HepG2 (cell line): ENCODE measurements around the gene WSCD2. TPM values are rescaled to one million over a fixed set of nuclear protein-coding genes. Genes with fewer than 3 reads are reported as not detected.

ENCODE experiments used
- ATAC-seq: fragments of 200-7000 bp; cut with Tn5 transposase; 3 replicates; pipeline ENCODE4 v1.9.1; 2020; ENCODE audit warnings: mild to moderate bottlenecking, moderate library complexity
- BruUV-seq: library from RNA; stranded (reverse); fragments of 400-500 nt; replicated peaks from 2 replicates; lab custom pipeline; 2021; lab: Mats Ljungman, UMichigan
- CTCF ChIA-PET: fragments of 300-600 bp; formaldehyde crosslinking; extraction: SDS; loops from one replicate; lab custom pipeline; 2021; ENCODE audit warnings: low total read pairs, inconsistent platforms, low intra/inter-chr PET ratio; lab: Yijun Ruan, JAX
- POLR2A ChIA-PET: fragments of 350-600 bp; sonication (Branson Sonifier 250); formaldehyde crosslinking; loops from one replicate; lab custom pipeline; 2020; ENCODE audit warnings: antibody characterized with exemption, inconsistent platforms; lab: Yijun Ruan, JAX
- DNase-seq: peaks from one replicate; pipeline ENCODE4 v3.0.0-alpha.2; 2015; ENCODE audit warnings: low spot score
- FAIRE-seq: peaks from 3 replicates; lab custom pipeline; 2011; peaks lifted over from hg19 to GRCh38; lab: Jason Lieb, UNC
- H2AFZ ChIP-seq: one replicate; pipeline ENCODE4 v1.6.1; 2011; ENCODE audit warnings: low read length, inconsistent platforms
- H3K27ac ChIP-seq: fragments of 300-600 bp; 3 replicates; pipeline ENCODE4 v1.8.0; 2011; ENCODE audit warnings: mixed run types, mild to moderate bottlenecking, mixed read lengths, low read length, inconsistent platforms; ENCODE audit not compliant: insufficient read depth; ENCODE audit errors: extremely low read length
- H3K27me3 ChIP-seq, 2 experiments: fragments of 200-600 bp in 1 of 2; 2 replicates in 1 of 2; 3 replicates in 1 of 2; pipeline versions ENCODE4 v1.6.0 to v1.8.0; 2011; ENCODE audit warnings: low read length in 2 of 2, mild to moderate bottlenecking in 2 of 2, moderate library complexity in 2 of 2, inconsistent platforms in 1 of 2; ENCODE audit not compliant: insufficient read depth in 2 of 2, control insufficient read depth in 1 of 2
- H3K36me3 ChIP-seq, 2 experiments: fragments of 200-600 bp in 1 of 2; replicated peaks in 1 of 2; 2 replicates in 1 of 2; 3 replicates in 1 of 2; pipeline versions ENCODE4 v1.5.1 to v1.8.0; 2011; ENCODE audit warnings: low read length in 2 of 2, inconsistent platforms in 1 of 2; ENCODE audit not compliant: insufficient read depth in 2 of 2, control insufficient read depth in 1 of 2
- H3K4me1 ChIP-seq: 2 replicates; pipeline ENCODE4 v1.5.1; 2012; ENCODE audit warnings: low read length, inconsistent platforms; ENCODE audit not compliant: insufficient read depth
- H3K4me2 ChIP-seq: 2 replicates; pipeline ENCODE4 v1.6.0; 2011; ENCODE audit warnings: low read depth, low read length, inconsistent platforms
- H3K4me3 ChIP-seq, 3 experiments: fragments of 200-600 bp in 1 of 3; sonication (generic), shearing (Covaris generic) in 1 of 3; replicated peaks in 1 of 3; 2 replicates each; pipeline ENCODE4 v1.5.1; 2011 to 2016; ENCODE audit warnings: low read length in 3 of 3, inconsistent platforms in 2 of 3, low read depth in 2 of 3, mild to moderate bottlenecking in 2 of 3, control low read depth in 1 of 3, mixed read lengths in 1 of 3; ENCODE audit not compliant: insufficient read depth in 1 of 3
- H3K79me2 ChIP-seq: one replicate; pipeline ENCODE4 v1.6.1; 2011; ENCODE audit warnings: low read length, inconsistent platforms; ENCODE audit not compliant: insufficient read depth
- H3K9ac ChIP-seq: 2 replicates; pipeline ENCODE4 v1.6.0; 2011; ENCODE audit warnings: mild to moderate bottlenecking, low read depth, low read length, inconsistent platforms; ENCODE audit not compliant: insufficient read depth
- H3K9me3 ChIP-seq: 2 replicates; pipeline ENCODE4 v1.5.1; 2012; ENCODE audit warnings: mild to moderate bottlenecking, low read length
- H4K20me1 ChIP-seq: 2 replicates; pipeline ENCODE4 v1.6.0; 2011; ENCODE audit warnings: inconsistent platforms, mild to moderate bottlenecking, low read length, moderate library complexity; ENCODE audit not compliant: insufficient read depth
- CTCF ChIP-seq: sonication (generic); formaldehyde crosslinking; IDR thresholded peaks from 2 replicates; pipeline ENCODE4 v1.5.0; 2020; ENCODE audit warnings: mild to moderate bottlenecking, missing genetic modification reagents, moderate library complexity
- FOSL1 ChIP-seq: sonication (generic); formaldehyde crosslinking; IDR thresholded peaks from 2 replicates; pipeline ENCODE4 v1.9.0; 2021; ENCODE audit warnings: missing genetic modification reagents, borderline replicate concordance
- HDAC1 ChIP-seq: sonication (generic); formaldehyde crosslinking; IDR thresholded peaks from 2 replicates; pipeline ENCODE4 v1.5.1; 2020; ENCODE audit warnings: mild to moderate bottlenecking, missing genetic modification reagents
- HOMEZ ChIP-seq: IDR thresholded peaks from 2 replicates; pipeline ENCODE4 v1.6.1; 2016; ENCODE audit warnings: low read depth
- MIER2 ChIP-seq: IDR thresholded peaks from 2 replicates; pipeline ENCODE4 v1.6.1; 2016; ENCODE audit warnings: missing biosample characterization, missing genetic modification reagents
- NR0B2 ChIP-seq: sonication (generic); formaldehyde crosslinking; IDR thresholded peaks from 2 replicates; pipeline ENCODE4 v1.4.0; 2020; ENCODE audit warnings: mild to moderate bottlenecking, missing genetic modification reagents
- PHF5A ChIP-seq: IDR thresholded peaks from one replicate; pipeline ENCODE4 v1.6.1; 2018; ENCODE audit warnings: low read depth, missing genetic modification reagents; ENCODE audit not compliant: unreplicated experiment
- RAD21 ChIP-seq: fragments of 450-650 bp; formaldehyde crosslinking; IDR thresholded peaks from 2 replicates; pipeline ENCODE4 v1.5.0; 2020; ENCODE audit warnings: mild to moderate bottlenecking
- RFXANK ChIP-seq: IDR thresholded peaks from 2 replicates; pipeline ENCODE4 v1.6.1; 2016
- SMC3 ChIP-seq: IDR thresholded peaks from 2 replicates; pipeline ENCODE4 v1.6.1; 2011; ENCODE audit warnings: low read length, improper control_type of control experiment
- SOX5 ChIP-seq: IDR thresholded peaks from 2 replicates; pipeline ENCODE4 v1.6.1; 2016; ENCODE audit warnings: borderline replicate concordance
- SSRP1 ChIP-seq: IDR thresholded peaks from 2 replicates; pipeline ENCODE4 v1.6.1; 2016; ENCODE audit warnings: control low read depth
- STAG1 ChIP-seq: sonication (generic); formaldehyde crosslinking; IDR thresholded peaks from 2 replicates; pipeline ENCODE4 v1.4.0; 2020; ENCODE audit warnings: missing genetic modification reagents
- ZNF24 ChIP-seq: fragments of 450-650 bp; IDR thresholded peaks from 2 replicates; pipeline ENCODE4 v1.6.1; 2017; ENCODE audit warnings: antibody characterized with exemption, mild to moderate bottlenecking
- ZNF263 ChIP-seq: sonication (generic); formaldehyde crosslinking; IDR thresholded peaks from 2 replicates; pipeline ENCODE4 v1.4.0; 2020; ENCODE audit warnings: missing genetic modification reagents
- ZNF275 ChIP-seq: sonication (generic); formaldehyde crosslinking; IDR thresholded peaks from 2 replicates; pipeline ENCODE4 v1.8.0; 2022; ENCODE audit warnings: missing genetic modification reagents, mild to moderate bottlenecking, inconsistent platforms, borderline replicate concordance
- ZNF281 ChIP-seq: sonication (generic); formaldehyde crosslinking; IDR thresholded peaks from 2 replicates; pipeline ENCODE4 v1.4.0; 2020; ENCODE audit warnings: missing genetic modification reagents, borderline replicate concordance
- ZNF333 ChIP-seq: sonication (generic); formaldehyde crosslinking; IDR thresholded peaks from 2 replicates; pipeline ENCODE4 v1.4.0; 2020; ENCODE audit warnings: mild to moderate bottlenecking, missing genetic modification reagents, borderline replicate concordance
- WGBS: methylation state at CpG from one replicate; pipeline ENCODE4 v1.1.6; 2017; ENCODE audit warnings: low lambda C conversion rate; 5-methylcytosine and 5-hydroxymethylcytosine counted together
- in situ Hi-C: cut with HindIII; loops from 2 replicates; pipeline ENCODE4 v1.10.0; 2017; ENCODE audit warnings: low pct_unique_long_range_greater_than_20kb; ENCODE audit not compliant: extremely low pct_ligation_motif_present
- intact Hi-C: fragments of 100-400 bp; cut with micrococcal nuclease; formaldehyde crosslinking; loops from one replicate; pipeline ENCODE4 v1.10.0; 2022; ENCODE audit not compliant: unreplicated experiment
- polyA plus RNA-seq, 8 experiments: library from polyadenylated mRNA; depleted of rRNA in 3 of 8; stranded (reverse) in 7 of 8; unstranded in 1 of 8; fragments of >200 nt; fragmentation: Illumina TruSeq in 4 of 8; extraction: Trizol in 4 of 8; gene quantifications; 2 replicates each; pipeline versions ENCODE4 v1.2.1 to v1.2.3, GENCODE V29; 2011 to 2016; ENCODE audit warnings: low read depth in 4 of 8, missing spikeins in 1 of 8, mixed read lengths in 1 of 8; ENCODE audit not compliant: insufficient read depth in 1 of 8
- total RNA-seq, 5 experiments: library from RNA; depleted of rRNA; stranded (reverse); fragments of >200 nt; fragmentation: Illumina TruSeq; extraction: Trizol; gene quantifications; 2 replicates each; pipeline ENCODE4 v1.2.3, GENCODE V29; 2016; ENCODE audit warnings: low read depth in 1 of 5

The WSCD2 gene
- total and polyA plus RNA-seq, 2 of the 13 experiments (the other 11 are each of a cell fraction or from before 2014, with no cell fraction given): not detected

GRCh38 chr12:108193917-108194316 is 64.8 kb downstream of the WSCD2 start:
- Histone ChIP-seq H3K4me1 (no peaks in the 10 kb centered on the region), H2AFZ (no peak overlapping the region), H3K79me2 (no peaks in the 10 kb centered on the region), H3K9me3 (no peaks in the 10 kb centered on the region), H3K36me3 (no peaks in the 10 kb centered on the region), H3K9ac (no peak overlapping the region), H3K4me2 (no peak overlapping the region), H3K27me3 (no peaks in the 10 kb centered on the region), H3K4me3 (no peak overlapping the region), H3K27ac (no peak overlapping the region), H4K20me1 (no peaks in the 10 kb centered on the region)
- peak; percentile 9 for DNase-seq
- TF ChIP-seq HOMEZ (CRISPR knock-in tag): no peak
- TF ChIP-seq HDAC1 (CRISPR knock-in tag): no peak
- no peak for TF ChIP-seq RFXANK (CRISPR knock-in tag)
- TF ChIP-seq ZNF263 (CRISPR knock-in tag): no peak
- peak; percentile 52 for TF ChIP-seq STAG1 (CRISPR knock-in tag)
- no peak for TF ChIP-seq ZNF333
- no peak for TF ChIP-seq ZNF281 (CRISPR knock-in tag)
- no peak for TF ChIP-seq PHF5A (CRISPR knock-in tag)
- TF ChIP-seq FOSL1 (CRISPR knock-in tag): no peak
- no peak for TF ChIP-seq ZNF275 (CRISPR knock-in tag)
- peak; percentile 57 for TF ChIP-seq CTCF
- TF ChIP-seq SOX5: no peak
- 0 out of 2 replicates have a peak, but pooled peaks have one; percentile 64 for TF ChIP-seq MIER2 (CRISPR knock-in tag)
- peak; percentile 15; the same call in 1 of the 2 replicates for TF ChIP-seq RAD21
- TF ChIP-seq SMC3: peak; percentile 63
- no peak for TF ChIP-seq SSRP1 (CRISPR knock-in tag)
- TF ChIP-seq NR0B2 (CRISPR knock-in tag): no peak
- TF ChIP-seq ZNF24: no peak
- ChIA-PET POLR2A (no interaction called here), CTCF (interaction anchor here (1.4 to 2.2 kb wide), 5 partner anchors 131 to 276 kb away, joined by 5 to 12 read pairs (median 6); no protein-coding TSS in a partner anchor)
- ATAC-seq: no peak
- 5% methylated on average over 2 of the region's 2 CpGs for WGBS
- in situ Hi-C loops (loop anchor here (25.0 kb wide), 1 partner anchor 207 kb away; no protein-coding TSS in a partner anchor), intact Hi-C loops (loop anchor here (1.0 kb wide), 1 partner anchor 204 kb away; no protein-coding TSS in a partner anchor)
- no peak for FAIRE-seq
- no TSS peak for BruUV-seq
